Hematopoietic multipotent progenitor cell (in vitro differentiated cells): ENCODE data around the gene CREB5. TPM values are rescaled to one million over a fixed set of nuclear protein-coding genes. Genes with fewer than 3 reads are reported as not detected.
"Not testable (repeated sequence)": the region's sequence is repeated elsewhere in the genome, so short reads cannot be mapped to it uniquely, and the experiment has no call there.

Source experiments
- DNase-seq, 3 donors: peaks; one replicate each; pipeline ENCODE4 v3.0.0-alpha.2; 2011 to 2015; ENCODE audit warnings: low read depth in 2 of 3, low spot score in 2 of 3
- total RNA-seq: library from RNA; depleted of rRNA; stranded (reverse); fragments of >200 nt; gene quantifications from one replicate; pipeline ENCODE4 v1.2.3, GENCODE V29; 2012

CREB5 gene
- total RNA-seq, 1 donor, result 20.7 TPM

GRCh38 chr7:28759475-28759971 is 347.2 kb downstream of the CREB5 start:
- DNase-seq, result no peak

- DNase-seq, result no peak
These were observed 349.2 kb downstream of the CREB5 start for GRCh38 chr7:28761505-28761904.

DNA sequence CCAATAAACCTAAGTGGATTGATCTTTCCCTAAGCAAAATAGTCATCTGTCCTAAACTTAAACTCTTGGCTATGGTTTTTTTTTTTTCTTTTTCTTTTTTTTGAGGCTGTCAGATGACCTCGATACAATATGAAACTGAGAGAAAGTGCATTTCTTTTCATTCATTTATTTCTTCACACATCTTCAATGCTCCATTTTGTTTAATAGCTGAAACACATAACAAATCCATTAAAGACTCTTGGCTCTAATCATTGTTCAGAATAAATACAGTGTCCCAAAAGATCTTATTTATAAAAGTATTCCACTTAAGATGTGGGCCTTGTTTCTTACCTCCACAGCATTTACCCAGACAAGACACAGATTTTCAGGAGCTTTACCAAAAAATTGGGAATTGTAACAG is 350.3 kb downstream of the CREB5 start:
- no peak for DNase-seq

GRCh38 chr7:28766359-28766758 is 354.0 kb downstream of the CREB5 start:
- DNase-seq, result no peak

DNA sequence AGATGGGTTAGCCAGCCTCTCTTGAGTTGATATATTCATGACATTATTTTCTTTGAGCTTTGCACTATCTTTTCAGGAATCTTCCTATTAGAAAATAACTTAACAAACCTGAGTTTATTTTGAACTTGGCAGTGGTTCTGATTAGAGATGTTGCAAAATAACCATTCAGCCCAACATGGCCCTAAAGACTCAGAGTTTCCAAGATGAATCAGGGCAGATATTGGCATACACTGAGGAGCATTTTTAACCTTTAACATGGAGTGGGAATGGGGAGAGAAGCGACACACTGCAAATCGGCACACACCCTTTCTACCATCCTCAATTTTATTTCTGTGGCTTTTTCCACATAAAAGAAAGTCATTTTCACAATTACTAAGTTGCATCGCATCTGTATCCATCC is 355.0 kb downstream of the CREB5 start:
- DNase-seq, result no peak

- DNase-seq, result no peak
These were observed 356.3 kb downstream of the CREB5 start for GRCh38 chr7:28768577-28769147.

DNA sequence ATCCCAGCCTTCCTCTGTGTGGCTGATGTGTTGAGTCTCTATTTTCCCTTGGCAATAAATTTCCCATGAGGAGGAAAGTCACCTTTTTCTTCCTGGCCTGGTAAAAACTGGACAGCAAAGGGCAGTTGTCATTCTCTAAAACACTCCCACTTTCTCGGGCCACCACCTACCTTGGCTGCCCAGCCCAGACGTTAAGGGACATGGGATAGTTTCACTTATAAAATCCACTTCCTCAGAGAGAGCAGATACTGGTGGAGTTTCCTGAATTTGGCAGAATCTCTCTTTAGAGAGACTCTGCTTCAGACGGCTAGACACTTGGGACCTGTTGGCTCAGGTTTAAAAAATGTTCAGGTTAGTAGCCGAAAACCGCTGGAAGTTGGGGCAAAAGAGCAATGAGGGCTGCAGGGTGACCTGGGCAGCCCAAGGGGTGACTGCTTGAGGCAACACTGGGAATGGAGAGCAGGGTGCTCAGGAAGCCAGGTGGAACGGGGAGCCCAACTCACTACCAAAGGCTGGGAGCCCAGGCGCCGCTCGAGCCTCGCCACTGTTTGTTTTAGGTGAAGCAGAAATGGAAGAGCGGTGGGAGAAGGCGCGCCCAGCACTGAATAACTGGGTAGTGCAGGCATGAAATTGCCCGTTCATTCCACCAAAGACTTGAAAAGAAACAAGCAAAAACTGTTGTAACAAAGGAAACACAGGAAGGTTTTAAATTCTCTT is 359.7 kb downstream of the CREB5 start:
- DNase-seq, result no peak

DNA sequence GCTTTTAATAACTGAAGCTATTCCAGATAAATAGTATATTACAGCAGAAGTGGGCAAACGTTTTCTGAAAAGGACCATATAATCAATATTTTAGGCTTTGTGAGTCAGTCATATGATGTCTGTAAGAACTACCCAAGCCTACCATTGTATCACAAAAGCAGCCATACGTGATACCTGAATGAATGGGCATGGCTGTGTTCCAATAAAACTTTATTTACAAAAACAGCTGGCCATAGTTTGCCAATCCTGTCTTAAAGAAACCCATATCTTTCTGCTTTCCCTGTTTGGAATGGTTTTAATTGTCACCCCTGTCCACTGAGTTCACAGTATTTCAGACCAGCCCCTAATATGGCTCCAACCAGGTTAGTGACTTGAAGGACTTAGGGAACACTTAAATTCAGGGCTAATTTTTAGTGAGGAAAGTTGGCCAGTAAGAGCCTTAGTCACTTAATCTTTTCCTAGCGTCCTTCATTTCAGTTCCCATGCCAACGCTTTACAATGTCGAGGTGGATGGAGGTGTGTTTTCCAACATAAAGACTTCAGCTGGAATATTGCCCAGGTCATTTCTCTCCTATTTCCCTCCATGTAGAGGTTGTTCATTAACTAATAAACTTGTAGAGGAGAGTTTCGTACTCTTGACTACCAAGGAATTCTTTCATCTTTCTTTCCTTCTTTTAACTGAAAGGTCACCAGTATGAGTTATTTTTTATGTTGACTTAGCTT is 361.3 kb downstream of the CREB5 start:
- no peak for DNase-seq

DNA sequence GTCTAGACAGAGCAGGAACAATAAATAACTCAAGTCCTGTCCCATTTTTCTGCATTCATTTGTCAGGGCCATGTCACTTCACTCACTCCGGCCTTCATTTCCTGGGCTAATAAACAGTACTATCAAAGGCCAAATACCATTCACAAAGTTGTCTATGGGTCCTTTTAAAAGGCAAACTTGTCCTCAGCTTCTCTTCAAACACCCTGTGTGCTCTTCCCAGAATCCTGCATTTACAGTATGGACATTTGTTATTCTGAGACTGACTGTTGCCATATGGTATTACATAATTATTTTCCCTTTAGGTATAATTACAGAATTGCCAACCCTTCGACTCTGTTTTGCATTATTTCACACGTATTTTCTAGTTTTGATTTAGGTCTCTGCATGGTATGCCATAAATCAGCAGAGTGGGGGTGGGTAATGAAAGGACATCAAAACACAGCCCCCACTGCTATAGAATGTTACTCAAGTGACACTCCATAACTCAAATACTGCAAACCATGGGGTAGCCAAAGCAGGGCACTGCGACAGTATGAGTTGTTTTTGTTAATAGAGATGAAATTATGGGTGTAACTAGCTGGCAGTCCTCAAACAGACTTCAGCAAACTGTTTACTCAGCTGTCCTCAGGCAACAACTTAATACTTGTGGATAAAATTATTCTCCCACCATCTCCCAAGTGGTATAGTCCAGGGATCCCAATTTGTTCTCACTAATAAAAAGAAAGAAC is 362.1 kb downstream of the CREB5 start:
- DNase-seq, result no peak

DNA sequence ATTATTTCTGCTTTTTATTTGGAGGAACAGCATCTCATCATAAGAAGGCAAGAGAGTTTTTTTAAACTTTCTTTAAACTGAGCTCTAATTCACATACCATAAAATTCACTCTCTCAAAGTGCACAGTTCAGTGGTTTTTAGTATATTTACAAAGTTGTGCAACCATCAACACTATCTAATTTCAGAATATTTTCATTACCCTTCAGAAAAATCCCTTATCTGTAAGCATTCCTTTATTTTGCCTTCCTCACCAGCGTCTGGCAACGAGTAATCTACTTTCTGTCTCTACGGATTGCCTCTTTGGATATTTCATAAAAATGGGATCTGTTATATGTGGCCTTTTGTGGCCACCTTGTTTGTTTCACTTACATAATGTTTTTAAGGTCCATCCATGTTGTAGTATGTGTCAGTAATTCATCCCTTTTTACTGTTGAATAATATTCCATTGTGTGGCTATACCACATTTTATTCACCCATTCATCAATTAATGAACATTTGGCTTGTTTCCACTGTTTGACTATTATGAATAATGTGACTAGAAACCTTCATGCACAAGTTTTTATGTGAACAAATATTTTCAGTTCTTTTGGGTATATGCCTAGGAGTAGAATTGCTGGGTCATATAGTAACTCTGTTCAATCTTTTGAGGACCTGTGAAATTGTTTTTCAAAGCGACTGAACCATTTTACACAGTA is 364.3 kb downstream of the CREB5 start:
- DNase-seq, result no peak

- DNase-seq, result no peak
These were observed 366.5 kb downstream of the CREB5 start for GRCh38 chr7:28778786-28779185.

- no peak for DNase-seq
These were observed 367.6 kb downstream of the CREB5 start for GRCh38 chr7:28779954-28780353.

DNA sequence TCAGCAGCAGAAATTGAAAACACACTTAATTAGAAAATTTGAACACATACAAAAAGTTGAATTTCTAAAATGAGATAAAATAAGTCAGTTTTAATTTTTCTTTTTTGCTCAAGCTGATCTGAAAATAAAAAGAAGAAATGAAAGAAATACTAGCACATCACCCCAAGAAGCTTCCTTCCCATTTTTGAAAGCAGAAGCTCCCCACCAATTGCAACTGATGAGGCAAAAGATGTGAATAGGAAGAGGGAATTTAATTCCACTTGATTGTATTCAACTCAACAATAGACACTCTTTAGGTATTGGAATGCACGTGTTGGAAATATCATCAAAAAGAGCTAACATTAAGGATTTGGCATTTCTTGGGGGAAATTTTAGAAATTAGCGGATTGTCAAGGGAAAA is 370.0 kb downstream of the CREB5 start:
- peak in 1 of 3 donors; percentile 25 for DNase-seq

DNA sequence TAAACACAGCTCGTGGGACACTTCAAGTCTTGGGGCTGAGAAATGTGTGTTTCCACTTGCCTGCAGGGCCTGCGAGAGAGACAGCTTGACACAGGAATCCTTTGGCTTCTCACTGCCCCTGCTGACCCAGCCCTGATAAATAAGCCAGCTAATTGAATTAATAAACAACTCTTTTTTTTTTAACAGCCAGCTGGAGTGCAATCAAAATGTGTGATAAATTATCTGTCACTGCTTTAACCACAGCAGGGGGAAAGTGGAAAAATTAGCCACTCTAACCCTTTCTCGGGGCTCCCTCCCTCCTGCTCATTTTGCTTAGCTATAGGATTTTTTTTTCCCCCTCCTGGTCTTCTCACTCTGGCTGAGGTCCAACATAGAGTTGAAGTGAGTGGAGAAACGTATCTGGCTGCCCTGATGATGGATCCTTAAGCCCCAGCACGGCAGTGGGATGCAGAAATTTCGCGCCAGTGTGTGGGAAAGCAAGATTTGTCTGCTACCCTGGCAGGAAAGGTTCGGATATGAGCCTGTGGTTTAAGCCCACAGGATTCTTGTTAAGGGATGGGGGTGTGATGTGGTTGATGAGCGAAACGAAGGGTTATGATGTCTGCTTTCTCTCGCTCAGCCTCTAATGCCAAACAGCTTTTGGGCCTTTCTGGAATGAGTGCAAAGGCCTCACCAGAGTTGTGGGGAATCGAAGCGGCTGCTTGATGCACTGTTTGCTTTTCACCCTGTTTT is 372.0 kb downstream of the CREB5 start:
- DNase-seq, result peak in 1 of 3 donors; percentile 63

DNA sequence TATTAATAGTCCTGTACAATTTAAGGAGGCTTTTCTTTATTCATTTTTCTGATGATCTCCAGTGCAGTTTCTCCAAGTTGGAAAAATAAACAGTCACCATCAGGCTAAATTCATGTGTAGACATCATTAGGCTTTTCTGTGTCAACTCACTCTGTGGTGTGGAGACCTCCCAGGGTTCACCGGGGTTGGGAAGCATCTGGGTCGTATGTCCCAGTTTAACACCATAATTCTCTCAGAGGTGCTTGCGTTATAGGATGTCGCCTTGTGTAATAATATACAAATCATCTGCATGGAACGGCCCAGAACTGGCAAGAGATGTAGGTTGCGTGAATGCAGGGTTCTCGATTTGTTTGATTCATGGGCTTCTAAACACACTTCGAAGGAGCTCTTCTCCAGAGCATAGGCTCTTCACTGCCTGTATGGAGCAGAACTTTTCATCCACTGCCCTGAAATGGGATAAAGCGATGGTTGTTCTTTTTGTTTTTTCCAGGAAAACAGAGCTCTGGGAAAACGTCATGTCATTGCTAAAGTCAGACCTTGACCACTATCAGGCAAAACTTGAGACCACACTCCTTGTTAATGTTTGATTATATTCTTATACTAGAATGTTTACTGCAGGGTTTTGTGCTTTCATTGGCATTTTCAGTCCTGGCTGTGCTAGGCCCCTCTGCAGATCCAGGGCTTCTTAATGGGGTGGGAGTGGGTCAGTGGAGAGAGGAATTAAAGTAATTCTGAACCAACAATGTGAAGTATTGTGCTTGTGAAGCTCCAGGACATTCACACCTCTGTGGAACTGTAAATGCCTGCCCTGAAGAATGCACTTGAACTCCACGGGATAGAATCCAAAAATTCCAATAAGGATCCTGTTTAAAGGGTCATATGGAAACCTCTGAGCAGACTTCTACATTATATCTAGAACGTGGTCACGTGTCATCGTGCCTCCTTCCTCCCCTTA is 373.0 kb downstream of the CREB5 start:
- DNase-seq, result no peak

GRCh38 chr7:28786156-28786555 is 373.8 kb downstream of the CREB5 start:
- not testable (repeated sequence) for DNase-seq

- no peak for DNase-seq
These were observed 374.8 kb downstream of the CREB5 start for GRCh38 chr7:28787106-28787505.

DNA sequence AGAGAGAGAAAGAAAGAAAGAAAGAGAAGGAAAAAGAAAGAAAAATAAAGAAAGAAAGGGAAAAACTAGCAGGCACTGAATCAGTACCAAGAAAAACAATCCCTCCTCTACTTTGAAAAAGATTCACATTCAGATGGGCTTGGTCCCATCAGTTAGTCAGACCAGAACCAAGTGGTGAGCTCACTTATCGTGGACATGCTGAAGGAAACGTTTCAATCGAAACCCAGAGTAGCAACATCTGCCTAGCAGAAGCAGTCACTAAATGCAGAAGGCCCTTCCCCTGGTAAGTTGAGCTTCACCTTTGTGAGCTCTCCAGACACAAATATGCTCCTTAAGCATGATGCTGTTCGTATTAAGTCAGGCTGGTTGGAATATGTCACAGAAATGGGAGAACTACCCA is 378.1 kb downstream of the CREB5 start:
- DNase-seq, result no peak

DNA sequence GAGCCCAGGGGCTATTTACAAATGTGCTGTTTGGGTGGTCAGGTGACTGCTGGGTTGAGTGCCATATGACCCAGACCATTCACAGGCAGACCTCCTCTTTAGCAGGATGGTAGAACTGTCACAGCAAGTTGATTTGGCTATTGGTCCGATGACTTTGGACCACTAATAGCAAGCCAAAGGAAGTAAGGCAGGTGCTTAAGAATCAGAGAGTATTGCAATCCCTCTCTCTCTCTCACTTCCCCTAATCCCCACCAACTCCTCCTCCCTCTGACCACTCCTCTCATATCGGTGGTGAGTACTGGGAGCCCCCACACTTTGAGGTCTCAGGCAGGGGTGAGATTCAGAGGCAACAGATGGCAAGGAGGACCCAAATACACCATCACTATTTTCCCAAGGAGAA is 380.5 kb downstream of the CREB5 start:
- DNase-seq, result no peak
